ENCODE results near the gene NFAT5. TPM values are rescaled to one million over a fixed set of nuclear protein-coding genes. Genes with fewer than 3 reads are reported as not detected.

The NFAT5 gene
- total RNA-seq, 1 experiment from 2014 or later = 21.0 TPM

- H4K20me1 ChIP-seq (ENCODE audit: control insufficient read depth, insufficient read depth, insufficient read length) = no peaks in the 10 kb centered on the region
- peaks cover 0 to 4% of the 10 kb centered on the region in 2 experiments; a peak in 3 of 5 replicates for H3K9me3 Mint-ChIP-seq
- H3K27ac Mint-ChIP-seq = no peak overlapping the region
- no peak overlapping the region for H4K91ac ChIP-seq (ENCODE audit: insufficient read length, low read depth, low read length)
- no peak overlapping the region for H2BK12ac ChIP-seq (ENCODE audit: insufficient read length, low read depth, low read length)
- no peak overlapping the region for H3K27ac ChIP-seq (ENCODE audit: insufficient read length, low read depth, low read length)
- no peak for TF ChIP-seq CTCF (conservative IDR thresholded peaks at IDR 0.05)
- peaks cover 19 to 21% of the 10 kb centered on the region in 2 experiments for H3K4me1 Mint-ChIP-seq
- H3K79me2 ChIP-seq (ENCODE audit: insufficient read depth, low read length) = no peaks in the 10 kb centered on the region
- H3K4ac ChIP-seq (ENCODE audit: low read depth, low read length) = no peak overlapping the region
- no peak overlapping the region for H3T11ph ChIP-seq (ENCODE audit: low read length)
- H4K8ac ChIP-seq (replicated peaks; ENCODE audit: insufficient read length, low read depth, low read length) = no peak overlapping the region
- no peak overlapping the region for H3K4me3 Mint-ChIP-seq
- H3K9me3 ChIP-seq (ENCODE audit: control insufficient read depth, low read depth, low read length) = no peaks in the 10 kb centered on the region
- no peak overlapping the region for H2BK120ac ChIP-seq (ENCODE audit: low read depth, low read length, poor library complexity, severe bottlenecking)
- H2BK15ac ChIP-seq (ENCODE audit: low read depth, low read length) = no peak overlapping the region
- no peak overlapping the region for H2BK5ac ChIP-seq (ENCODE audit: insufficient read length, low read length)
- H2AFZ ChIP-seq (ENCODE audit: low read length) = no peak overlapping the region
- no peak overlapping the region for H4K5ac ChIP-seq (ENCODE audit: insufficient read length, low read depth, low read length)
- no peak overlapping the region for H3K9ac ChIP-seq (ENCODE audit: extremely low read depth, insufficient read length, low read length)
- no peak overlapping the region for H3K18ac ChIP-seq (ENCODE audit: insufficient read length, low read depth, low read length)
- H3K56ac ChIP-seq (ENCODE audit: insufficient read length, low read depth, low read length) = no peak overlapping the region
- no peak overlapping the region for H3K4me2 ChIP-seq (ENCODE audit: insufficient read depth, insufficient read length, low read length)
- no peak overlapping the region for H3K23ac ChIP-seq (ENCODE audit: insufficient read length, low read depth, low read length)
- H2AK5ac ChIP-seq (ENCODE audit: insufficient read length, low read length) = no peak overlapping the region
- no peak overlapping the region for H3K14ac ChIP-seq (ENCODE audit: insufficient read depth, low read length)
- H3K79me1 ChIP-seq (ENCODE audit: insufficient read depth, low read depth, low read length, poor library complexity, severe bottlenecking) = no peaks in the 10 kb centered on the region
- H3K27me3 ChIP-seq (ENCODE audit: insufficient read depth, low read length) = no peaks in the 10 kb centered on the region
- no peaks in the 10 kb centered on the region for H3K27me3 Mint-ChIP-seq (ENCODE audit: low read depth)
- H3K23me2 ChIP-seq (ENCODE audit: insufficient read length, low read depth, low read length, poor library complexity, severe bottlenecking) = peaks cover 11% of the 10 kb centered on the region
- H3K4me1 ChIP-seq (ENCODE audit: insufficient read depth, low read length) = peaks cover 4% of the 10 kb centered on the region; the same call in 1 of the 2 replicates
- DNase-seq = no peak
- peaks cover 1 to 4% (median 3%) of the 10 kb centered on the region in 3 experiments; a peak in 4 of 7 replicates for H3K36me3 Mint-ChIP-seq (ENCODE audit: insufficient read depth in 1 of 3, low read depth in 3 of 3)
- H2BK20ac ChIP-seq (ENCODE audit: low read depth, low read length, poor library complexity, severe bottlenecking) = no peak overlapping the region
These were observed 3.9 kb upstream of the NFAT5 start for GRCh38 chr16:69561901-69562300.

All from H9 (cell line).